Middle frontal gyrus (tissue), 1 donor: ENCODE data around the gene USP37.
"Not testable (repeated sequence)": the region's sequence is repeated elsewhere in the genome, so short reads cannot be mapped to it uniquely, and the experiment has no call there.

Source experiments
- DNase-seq: peaks from one replicate; pipeline ENCODE4 v3.0.0-alpha.2; 2015; ENCODE audit warnings: low spot score; ENCODE audit errors: extremely low spot score

Gene USP37

DNA sequence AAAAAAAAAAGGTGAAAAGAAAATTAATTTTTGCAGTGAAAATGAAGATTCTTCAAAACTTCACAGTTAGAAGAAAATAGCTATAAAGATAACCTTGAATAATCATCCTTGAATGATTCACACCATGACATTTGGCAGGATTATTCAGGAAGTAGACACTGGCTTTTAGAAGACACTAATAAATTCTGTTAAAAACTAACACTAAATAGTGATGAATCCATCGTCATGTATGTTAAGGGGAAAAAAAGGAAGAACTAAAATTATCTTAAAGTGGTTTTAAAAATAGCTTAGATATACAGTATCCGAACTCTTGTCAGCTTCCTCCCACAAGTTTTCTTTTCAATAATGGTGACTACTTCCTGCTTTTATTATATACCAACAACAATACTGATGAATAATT is 10.2 kb downstream of the USP37 start:
- DNase-seq: no peak

DNA sequence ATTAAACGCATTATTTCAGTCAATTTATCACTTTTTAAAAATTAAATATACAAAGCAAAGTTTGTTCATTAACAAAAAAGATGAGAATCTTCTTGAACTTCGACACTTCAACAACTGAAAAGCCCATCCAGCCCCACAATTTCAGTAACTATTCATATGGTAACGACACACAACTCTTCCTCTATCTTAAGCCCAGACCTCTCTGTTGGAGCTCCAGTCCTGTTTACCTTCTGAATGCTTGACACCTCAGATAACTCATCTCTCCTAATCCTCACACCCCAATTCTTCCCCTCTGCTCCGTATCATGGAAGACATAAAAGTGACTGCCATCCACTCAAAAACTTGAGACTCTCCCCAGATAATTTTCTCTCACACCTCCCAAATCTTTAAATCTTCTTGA is 12.6 kb downstream of the USP37 start:
- no peak for DNase-seq

DNA sequence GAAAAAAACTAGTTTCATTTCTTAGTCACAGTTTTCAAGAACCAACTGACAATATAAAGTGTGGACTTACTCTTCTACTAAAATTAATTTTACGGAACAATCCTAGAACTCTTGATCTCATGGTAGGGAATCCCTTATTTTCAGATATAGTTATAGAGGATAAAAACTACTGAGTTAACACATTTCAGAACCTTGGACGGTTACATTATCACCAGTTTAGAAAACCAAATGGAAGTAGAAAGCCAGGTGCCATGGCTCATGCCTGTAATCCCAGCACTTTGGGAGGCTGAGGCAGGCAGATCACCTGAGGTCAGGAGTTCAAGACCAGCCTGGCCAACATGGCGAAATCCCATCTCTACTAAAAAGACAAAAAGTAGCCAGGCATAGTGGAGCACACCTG is 13.9 kb downstream of the USP37 start:
- not testable (repeated sequence) for DNase-seq

DNA sequence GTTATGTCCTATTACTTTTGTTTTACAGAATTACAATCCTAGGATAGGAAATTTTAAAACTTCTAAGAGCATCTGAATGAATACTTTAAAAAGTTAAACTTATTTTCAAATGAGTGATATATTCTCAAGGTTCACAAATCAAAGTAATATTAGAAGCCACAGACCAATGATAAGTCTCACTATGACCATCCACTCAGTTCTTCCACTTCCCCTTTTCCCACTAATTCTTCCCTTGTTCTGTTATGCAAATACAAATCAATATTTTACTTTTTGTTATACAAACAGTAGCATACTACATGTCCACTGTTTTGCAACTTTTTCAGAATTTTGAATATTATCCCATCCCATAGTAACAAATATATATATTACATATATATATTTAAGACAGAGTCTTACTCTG is 20.2 kb downstream of the USP37 start:
- no peak for DNase-seq

DNA sequence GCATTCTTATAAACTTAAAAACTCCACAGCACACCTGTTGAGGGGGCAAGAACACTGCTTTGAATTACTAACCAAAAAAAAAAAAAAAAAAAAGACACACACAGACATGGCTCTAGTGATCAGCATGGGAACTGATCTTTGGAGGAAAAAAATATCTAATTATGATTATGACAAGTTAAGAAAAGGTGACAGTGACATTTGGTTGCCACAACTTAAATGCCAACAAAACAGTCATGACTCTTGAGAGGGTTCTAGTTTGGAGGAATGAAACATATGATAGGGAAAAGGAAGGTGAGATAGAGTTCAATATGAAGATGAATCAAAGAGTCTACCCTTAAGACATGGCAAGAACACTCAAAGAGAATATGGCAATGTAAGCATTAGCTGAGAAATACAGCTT is 20.6 kb downstream of the USP37 start:
- no peak for DNase-seq

DNA sequence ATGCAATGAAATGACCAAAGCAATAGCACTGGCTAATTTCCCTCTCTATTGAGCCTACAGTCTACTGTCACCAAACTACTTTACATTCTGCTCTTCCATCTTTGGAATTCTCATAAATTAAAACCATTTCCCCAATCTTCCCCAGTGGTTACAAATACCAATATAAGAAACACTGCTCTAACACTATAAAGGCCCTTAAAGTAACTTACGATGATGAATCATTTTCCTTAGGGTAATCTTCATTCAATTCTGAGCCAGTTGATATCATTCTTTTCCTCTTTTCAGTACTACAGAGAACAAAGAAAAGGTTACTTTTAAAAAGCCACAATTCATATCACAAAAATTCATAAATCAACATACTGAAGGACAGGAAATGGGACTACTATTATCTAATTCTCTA is 22.1 kb downstream of the USP37 start:
- DNase-seq: no peak

DNA sequence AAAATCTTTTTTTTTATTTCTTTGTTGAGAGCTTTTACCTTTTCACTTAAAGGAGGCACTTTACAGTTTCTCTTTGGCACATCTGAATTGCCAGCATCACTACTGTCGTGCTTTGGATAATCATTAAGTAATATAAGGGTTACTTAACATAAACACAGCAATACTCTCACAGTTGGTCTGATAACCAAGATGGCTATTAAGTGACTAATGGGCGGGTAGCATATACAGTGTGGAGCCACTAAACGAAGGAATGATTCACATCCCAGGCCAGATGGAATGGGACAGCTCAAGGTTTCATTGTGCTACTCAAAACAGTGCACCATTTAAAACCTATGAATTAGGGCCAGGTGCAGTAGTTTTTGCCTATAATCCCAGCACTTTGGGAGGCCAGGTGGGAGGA is 28.1 kb downstream of the USP37 start:
- no peak for DNase-seq

DNA sequence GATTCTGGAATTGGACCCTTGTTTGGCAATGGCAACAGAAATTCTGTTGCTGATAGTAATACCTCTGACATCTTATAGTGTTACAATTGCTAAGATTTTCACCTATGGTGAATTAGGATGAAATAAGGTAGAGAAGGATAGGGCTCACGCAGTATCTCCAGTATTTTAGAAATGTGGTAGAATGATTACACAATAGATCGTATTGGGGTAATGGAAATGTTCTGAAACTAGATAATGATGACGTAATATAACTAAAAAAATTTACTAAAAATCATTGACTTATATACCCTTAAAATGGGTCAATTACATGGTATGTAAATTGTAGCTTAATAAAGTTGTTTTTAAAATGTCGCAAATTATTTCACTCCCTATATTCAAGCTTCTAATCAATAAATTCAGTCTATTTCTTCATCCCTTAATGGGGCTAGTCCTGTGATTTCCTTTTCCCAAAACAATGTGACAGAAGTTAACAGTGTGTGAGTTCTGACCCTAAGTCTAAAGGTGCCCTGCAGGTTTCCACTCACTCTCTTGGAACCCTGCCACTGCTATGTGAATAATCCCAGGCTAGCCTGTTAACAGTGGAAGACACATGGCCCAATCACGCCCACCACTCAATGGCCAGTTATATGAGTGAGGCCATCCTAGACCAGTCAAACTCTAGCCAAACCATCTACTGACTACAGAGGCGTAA is 31.2 kb downstream of the USP37 start:
- no peak for DNase-seq

DNA sequence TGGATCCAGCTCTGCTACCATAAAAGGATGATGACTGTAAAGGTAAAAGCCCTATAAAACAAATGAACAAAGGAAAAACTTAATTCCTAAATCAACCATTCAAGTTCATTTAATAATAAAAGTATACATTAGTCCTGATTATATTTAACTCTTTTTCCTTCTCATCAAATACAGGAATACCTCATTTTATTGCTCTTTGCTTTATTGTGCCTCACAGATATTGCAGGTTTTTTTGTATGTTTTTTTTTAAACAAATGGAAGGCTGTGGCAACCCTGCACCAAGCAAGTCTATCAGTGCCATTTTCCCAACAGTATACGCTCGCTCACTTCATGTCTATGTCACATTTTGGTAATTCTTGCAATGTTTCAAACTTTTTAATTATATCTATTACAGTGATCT is 38.2 kb downstream of the USP37 start:
- no peak for DNase-seq

DNA sequence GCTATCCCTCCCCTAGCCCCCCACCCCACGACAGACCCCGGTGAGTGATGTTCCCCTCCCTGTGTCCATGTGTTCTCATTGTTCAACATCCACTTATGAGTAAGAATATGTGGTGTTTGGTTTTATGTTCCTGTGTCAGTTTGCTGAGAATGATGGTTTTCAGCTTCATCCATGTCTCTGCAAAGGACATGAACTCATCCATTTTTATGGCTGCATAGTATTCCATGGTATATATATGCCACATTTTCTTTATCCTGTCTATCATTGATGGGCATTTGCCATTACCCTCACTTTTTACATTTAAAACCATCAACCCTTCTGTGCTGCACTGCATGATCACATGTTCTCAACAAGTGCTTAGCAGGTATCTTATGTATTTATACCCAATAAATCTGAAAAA is 39.7 kb downstream of the USP37 start:
- DNase-seq: not testable (repeated sequence)

DNA sequence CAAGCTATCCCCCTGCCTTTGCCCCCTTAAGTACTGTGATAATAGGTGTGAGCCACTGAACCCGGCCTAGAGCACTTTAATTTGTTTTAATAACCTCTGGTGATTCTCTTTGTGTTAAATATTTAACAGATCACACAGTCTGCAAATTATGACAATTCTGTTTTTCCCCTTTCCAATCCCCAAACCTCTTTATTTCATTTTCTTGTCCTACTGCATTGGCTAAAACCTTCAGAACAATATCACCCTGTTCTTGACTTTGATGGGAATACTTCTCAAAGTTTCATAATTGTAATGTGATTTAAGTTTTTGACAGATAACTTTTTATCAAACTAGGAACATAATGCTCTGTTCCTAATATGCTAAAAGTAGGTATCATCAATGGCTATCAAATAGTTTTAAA is 44.5 kb downstream of the USP37 start:
- no peak for DNase-seq

DNA sequence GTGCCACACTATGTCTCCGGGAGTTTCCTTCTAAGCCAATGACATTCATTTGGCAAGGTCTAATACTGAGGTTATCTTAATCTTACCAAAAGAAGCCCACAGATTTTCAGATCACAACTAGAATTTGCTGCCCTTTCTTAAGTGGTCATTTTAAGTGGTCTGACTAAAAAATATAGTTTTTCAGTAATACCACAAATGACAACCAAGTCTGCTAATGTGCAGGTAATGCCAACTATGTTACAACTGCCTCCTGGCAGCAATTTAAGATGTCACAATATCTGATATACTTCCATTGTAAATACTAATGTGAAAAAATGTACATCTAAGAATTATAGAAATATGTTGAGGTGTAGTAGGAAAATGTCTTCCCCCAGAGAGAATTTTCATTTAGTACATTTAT is 49.3 kb downstream of the USP37 start:
- DNase-seq: no peak

DNA sequence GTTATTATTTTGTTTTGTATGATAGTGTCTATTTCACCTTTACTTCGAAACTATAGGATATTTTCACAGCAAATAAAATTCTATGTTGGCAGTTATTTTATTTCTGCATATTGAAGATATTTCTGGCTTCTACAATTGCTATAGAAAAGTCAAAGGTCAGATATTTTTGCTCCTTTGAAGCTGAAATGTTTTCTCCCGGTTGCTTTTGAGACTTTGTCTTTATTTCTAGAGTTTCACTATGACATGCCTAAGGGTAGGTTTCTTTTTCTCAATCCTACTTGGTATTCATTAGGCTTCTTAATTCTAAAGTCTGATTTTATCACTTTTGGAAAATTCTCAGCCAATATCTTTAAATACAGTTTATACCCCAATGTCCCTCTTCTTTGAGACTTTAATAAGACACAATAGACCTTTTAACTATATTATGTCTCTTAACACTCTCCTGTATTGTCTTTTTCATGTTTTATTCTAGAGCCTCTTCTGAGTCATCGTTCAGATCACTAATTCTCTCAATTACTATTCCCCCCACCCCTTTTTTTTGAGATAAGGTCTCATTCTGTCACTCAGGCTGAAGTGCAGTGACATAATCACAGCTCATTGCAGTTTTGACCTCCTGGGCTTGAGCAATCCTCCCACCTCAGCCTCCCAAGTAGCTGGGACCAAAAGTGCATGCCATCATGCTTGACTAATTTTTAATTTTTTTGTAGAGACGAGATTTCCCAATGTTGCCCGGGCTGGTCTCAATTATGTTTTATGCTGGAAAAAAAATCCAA is 50.5 kb downstream of the USP37 start:
- DNase-seq: no peak

DNA sequence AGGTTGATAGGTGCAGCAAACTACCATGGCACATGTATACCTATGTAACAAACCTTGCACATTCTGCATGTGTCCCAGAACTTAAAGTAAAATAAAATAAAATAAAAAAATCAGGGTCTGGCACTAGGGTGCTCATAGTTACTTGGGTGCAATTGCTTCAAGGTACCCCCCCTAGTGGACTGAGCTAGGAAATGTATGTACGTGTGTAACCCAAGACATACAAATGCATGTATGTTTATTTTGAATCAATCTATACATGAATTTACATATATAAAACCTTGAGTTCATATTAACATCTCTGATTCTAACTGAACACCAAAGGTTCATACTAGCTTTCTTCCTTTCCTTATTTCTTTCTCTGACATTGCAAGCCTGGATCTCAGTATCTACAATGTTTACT is 51.5 kb downstream of the USP37 start:
- DNase-seq: no peak

DNA sequence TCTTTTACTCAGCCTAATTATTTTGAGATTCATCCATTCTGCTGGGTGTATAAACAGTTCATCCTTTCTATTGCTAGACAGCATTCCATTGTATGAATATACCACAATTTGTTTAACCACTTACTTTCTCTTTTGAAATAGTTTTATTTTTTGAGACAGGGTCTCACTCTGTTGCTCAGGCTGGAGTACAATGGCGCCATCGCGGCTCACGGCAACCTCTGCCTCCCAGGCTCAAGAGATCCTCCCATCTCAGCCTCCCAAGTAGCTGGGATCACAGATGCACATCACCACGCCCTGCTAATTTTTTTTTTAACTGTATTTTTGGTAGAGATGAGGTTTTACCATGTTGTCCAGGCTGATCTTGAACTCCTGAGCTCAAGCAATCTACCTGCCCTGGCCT is 54.5 kb downstream of the USP37 start:
- no peak for DNase-seq

DNA sequence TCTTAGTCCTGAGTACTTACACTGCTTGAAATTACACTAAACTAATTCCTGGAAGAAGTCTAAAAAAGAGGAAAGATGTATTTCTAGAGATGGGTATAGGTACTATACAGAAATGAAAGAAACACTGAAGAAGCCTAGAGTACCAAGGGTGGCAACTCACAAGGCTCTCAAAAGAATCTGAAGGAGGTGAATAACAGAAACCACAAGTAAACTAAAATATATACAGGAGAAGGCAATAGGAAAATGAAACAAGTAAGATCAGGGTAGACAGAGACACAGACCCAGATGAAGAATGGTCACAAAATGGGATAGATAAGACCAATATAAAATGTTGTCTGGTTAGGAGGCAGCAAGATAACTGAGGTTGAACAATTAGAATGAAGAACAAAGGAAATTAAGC is 59.9 kb downstream of the USP37 start:
- DNase-seq: no peak

DNA sequence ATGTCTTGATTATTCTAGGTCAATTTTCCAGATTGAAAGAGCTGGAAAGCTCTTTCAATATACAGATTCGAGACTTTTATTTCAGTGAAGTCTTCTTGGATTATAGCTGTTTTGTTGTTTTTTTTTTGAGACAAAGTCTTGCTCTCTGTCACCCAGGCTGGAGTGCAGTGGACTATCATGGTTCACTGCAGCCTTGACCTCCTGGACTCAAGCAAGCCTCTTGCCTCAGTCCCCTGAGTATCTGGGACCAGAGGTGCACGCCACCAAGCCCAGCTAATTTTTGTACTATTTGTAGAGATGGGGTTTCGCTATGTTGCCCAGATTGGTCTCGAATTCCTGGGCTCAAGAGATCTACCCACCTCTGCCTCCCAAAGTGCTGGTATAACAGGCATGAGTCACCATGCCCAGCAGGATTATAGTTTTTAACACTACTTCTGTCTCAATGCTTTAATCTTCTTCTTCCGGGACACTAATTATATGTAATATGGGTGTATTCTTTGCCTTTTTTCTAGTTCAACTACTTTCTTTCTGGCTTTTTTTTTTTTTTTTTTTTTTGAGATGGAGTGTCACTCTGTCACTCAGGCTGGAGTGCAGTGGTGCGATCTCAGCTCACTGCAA is 62.3 kb downstream of the USP37 start:
- no peak for DNase-seq

DNA sequence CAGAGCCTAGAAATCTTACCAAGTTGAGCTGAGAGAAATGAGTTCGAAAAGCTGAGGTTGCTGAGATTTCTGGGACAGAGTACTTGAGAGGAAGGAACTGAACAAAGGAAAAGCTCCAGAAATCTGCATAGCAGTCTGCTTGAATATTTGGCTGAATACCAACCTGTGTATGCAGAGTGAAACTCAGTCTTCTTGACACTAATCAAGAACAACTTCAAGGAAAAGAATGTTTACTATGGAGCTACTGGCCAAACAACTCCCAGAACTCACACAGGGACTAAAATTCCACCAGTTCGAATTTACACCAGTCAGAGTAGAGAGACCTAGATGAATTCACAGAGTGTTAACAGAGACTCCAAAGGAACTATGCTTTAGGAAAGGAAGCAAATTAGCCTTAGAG is 66.5 kb downstream of the USP37 start:
- no peak for DNase-seq

DNA sequence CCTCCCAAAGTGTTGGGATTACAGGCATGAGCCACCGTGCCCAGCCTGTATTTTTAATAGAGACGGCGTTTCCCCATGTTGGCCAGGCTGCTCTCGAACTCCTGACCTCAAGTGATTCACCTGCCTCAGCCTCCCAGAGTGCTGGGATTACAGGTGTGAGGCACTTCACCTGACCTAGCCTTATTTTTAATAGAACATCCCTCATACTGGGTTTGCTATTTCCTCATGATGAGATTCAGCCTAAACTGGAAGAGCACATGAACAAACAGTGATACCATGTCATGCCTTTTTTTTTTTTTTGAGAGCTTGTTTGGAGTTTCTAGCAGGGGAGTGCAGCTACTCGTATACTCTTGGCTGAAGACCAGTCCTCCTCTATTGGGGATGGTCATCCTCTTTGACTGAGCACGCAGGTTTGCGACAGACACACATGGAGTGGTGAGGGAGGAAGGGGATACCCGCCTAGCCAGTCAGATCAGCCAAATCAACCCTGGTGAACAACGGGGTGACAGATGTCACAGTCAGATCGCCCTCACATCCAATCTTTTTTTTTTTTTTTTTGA is 67.6 kb downstream of the USP37 start:
- DNase-seq: no peak

DNA sequence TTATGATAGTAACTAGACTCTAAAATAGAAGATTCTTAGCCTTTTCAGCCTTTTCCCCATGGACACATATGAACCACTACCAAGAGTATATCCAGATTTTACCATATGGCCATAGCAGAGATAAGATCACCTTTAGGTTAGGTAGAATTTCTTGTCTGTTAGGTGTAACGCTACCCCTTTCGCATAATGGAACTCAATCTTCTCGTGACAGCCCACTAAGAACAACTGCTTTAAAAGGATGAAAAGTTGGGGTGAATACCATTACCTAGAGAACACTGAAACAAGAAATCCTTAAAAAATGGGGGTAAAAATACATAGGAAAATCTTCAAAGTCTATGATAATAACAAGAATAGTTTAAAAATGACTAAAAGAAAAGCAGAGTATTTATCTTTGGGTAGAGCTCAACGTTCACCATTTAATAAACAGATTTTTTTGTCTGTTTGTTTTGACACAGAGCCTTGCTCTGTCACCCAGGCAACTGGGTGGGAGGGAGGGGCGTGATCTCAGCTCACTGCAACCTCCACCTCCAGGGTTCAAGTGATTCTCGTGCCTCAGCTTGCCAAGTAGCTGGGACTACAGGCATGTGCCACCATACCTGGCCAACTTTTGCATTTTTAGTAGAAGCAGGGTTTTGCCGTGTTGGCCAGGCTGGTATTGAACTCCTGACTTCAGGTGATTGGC is 82.0 kb downstream of the USP37 start:
- DNase-seq: no peak

DNA sequence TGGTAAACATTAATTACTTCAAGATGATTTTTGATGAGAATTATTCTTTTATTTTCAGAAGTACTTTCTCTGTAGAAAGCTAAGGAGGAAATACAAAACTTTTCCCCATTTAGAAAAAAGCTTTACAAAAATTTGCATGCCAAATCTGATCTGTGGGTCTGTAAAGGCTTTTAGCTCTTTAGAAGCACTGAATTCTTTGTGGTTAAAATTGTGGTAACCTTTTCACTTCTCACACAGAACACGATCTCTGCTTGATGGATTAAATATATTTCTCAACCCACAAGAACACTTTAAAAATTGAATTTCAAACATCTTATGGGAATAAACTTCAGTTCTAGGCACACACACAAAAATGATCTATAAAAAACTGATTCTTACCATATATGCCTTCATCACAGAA is 85.5 kb downstream of the USP37 start:
- DNase-seq: no peak

DNA sequence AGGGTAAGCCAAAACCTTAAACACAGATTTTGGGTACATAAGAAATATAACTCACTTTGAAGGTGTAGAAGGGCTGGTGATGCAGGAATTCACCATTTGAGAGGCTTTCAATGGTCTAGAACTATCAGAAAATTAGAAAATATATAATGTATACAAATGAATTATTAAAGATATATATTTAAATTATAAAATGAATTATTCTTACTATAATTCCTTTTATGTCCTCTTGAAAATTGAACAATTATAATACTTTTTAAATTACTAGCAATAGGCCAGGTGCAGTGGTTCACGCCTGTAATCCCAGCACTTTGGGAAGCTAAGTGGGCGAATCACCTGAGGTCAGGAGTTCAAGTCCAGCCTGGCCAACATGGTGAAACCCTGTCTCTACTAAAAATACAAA is 88.6 kb downstream of the USP37 start:
- DNase-seq: no peak
